H9 (cell line): Measurements from ENCODE around the gene CACNB4. TPM values are rescaled to one million over a fixed set of nuclear protein-coding genes. Genes with fewer than 3 reads are reported as not detected.

Experiments
- DNase-seq: peaks from one replicate; pipeline ENCODE4 v3.0.0-alpha.2; 2017
- H2AFZ ChIP-seq: one replicate; pipeline ENCODE4 v1.6.1; 2013; ENCODE audit warnings: mild to moderate bottlenecking, low read length, control low read depth, moderate library complexity
- H2AK5ac ChIP-seq: 2 replicates; pipeline ENCODE4 v1.6.1; 2013; ENCODE audit warnings: low read length, control low read depth, mixed read lengths; ENCODE audit not compliant: insufficient read length
- H2BK120ac ChIP-seq: one replicate; pipeline ENCODE4 v1.6.1; 2013; ENCODE audit warnings: low read depth, mild to moderate bottlenecking, low read length, control low read depth, inconsistent platforms; ENCODE audit not compliant: poor library complexity, severe bottlenecking
- H2BK12ac ChIP-seq: 2 replicates; pipeline ENCODE4 v1.6.1; 2013; ENCODE audit warnings: low read length, control low read depth, mixed read lengths, low read depth; ENCODE audit not compliant: insufficient read length
- H2BK15ac ChIP-seq: 2 replicates; pipeline ENCODE4 v1.6.1; 2013; ENCODE audit warnings: low read depth, low read length, control low read depth
- H2BK20ac ChIP-seq: one replicate; pipeline ENCODE4 v1.6.1; 2013; ENCODE audit warnings: low read depth, mild to moderate bottlenecking, low read length, control low read depth, inconsistent platforms; ENCODE audit not compliant: poor library complexity, severe bottlenecking
- H2BK5ac ChIP-seq: 2 replicates; pipeline ENCODE4 v1.6.1; 2013; ENCODE audit warnings: low read length, control low read depth, mixed read lengths; ENCODE audit not compliant: insufficient read length
- H3K14ac ChIP-seq: 2 replicates; pipeline ENCODE4 v1.6.1; 2013; ENCODE audit warnings: low read length, control low read depth; ENCODE audit not compliant: insufficient read depth
- H3K18ac ChIP-seq: 2 replicates; pipeline ENCODE4 v1.6.1; 2013; ENCODE audit warnings: low read depth, mild to moderate bottlenecking, mixed read lengths, low read length, control low read depth; ENCODE audit not compliant: insufficient read length
- H3K23ac ChIP-seq: 2 replicates; pipeline ENCODE4 v1.6.1; 2013; ENCODE audit warnings: low read length, control low read depth, mixed read lengths, low read depth; ENCODE audit not compliant: insufficient read length
- H3K23me2 ChIP-seq: 2 replicates; pipeline ENCODE4 v1.6.1; 2013; ENCODE audit warnings: low read depth, mild to moderate bottlenecking, mixed read lengths, low read length, control low read depth; ENCODE audit not compliant: insufficient read length, poor library complexity, severe bottlenecking
- H3K27ac ChIP-seq: 2 replicates; pipeline ENCODE4 v1.5.1; 2013; ENCODE audit warnings: low read length, control low read depth, mixed read lengths, low read depth; ENCODE audit not compliant: insufficient read length
- H3K27me3 ChIP-seq: 2 replicates; pipeline ENCODE4 v1.6.1; 2013; ENCODE audit warnings: low read length, control low read depth, inconsistent platforms; ENCODE audit not compliant: insufficient read depth
- H3K4ac ChIP-seq: 2 replicates; pipeline ENCODE4 v1.6.1; 2013; ENCODE audit warnings: low read depth, mild to moderate bottlenecking, control low read depth, inconsistent platforms, low read length, moderate library complexity
- H3K4me1 ChIP-seq: 2 replicates; pipeline ENCODE4 v1.6.1; 2013; ENCODE audit warnings: low read length, control low read depth, inconsistent platforms; ENCODE audit not compliant: insufficient read depth
- H3K4me2 ChIP-seq: 2 replicates; pipeline ENCODE4 v1.6.1; 2013; ENCODE audit warnings: low read length, control low read depth, mixed read lengths; ENCODE audit not compliant: insufficient read length, insufficient read depth
- H3K56ac ChIP-seq: 2 replicates; pipeline ENCODE4 v1.6.1; 2013; ENCODE audit warnings: low read depth, mild to moderate bottlenecking, mixed read lengths, low read length, control low read depth; ENCODE audit not compliant: insufficient read length
- H3K79me1 ChIP-seq: 2 replicates; pipeline ENCODE4 v1.6.1; 2013; ENCODE audit warnings: low read depth, mild to moderate bottlenecking, moderate library complexity, low read length, control low read depth, inconsistent platforms; ENCODE audit not compliant: insufficient read depth, poor library complexity, severe bottlenecking
- H3K79me2 ChIP-seq: 2 replicates; pipeline ENCODE4 v1.6.1; 2013; ENCODE audit warnings: low read length, control low read depth, inconsistent platforms; ENCODE audit not compliant: insufficient read depth
- H3K9ac ChIP-seq: 2 replicates; pipeline ENCODE4 v1.6.1; 2013; ENCODE audit warnings: low read length, control low read depth, mixed read lengths; ENCODE audit not compliant: insufficient read length; ENCODE audit errors: extremely low read depth
- H3K9me3 ChIP-seq: one replicate; pipeline ENCODE4 v1.6.1; 2013; ENCODE audit warnings: low read depth, low read length, inconsistent platforms; ENCODE audit not compliant: control insufficient read depth
- H3T11ph ChIP-seq: one replicate; pipeline ENCODE4 v1.6.1; 2013; ENCODE audit warnings: mild to moderate bottlenecking, low read length, control low read depth, inconsistent platforms
- H4K20me1 ChIP-seq: one replicate; pipeline ENCODE4 v1.6.1; 2013; ENCODE audit not compliant: control insufficient read depth, insufficient read length, insufficient read depth
- H4K5ac ChIP-seq: 2 replicates; pipeline ENCODE4 v1.6.1; 2013; ENCODE audit warnings: low read depth, mild to moderate bottlenecking, mixed read lengths, low read length, control low read depth; ENCODE audit not compliant: insufficient read length
- H4K8ac ChIP-seq: replicated peaks from 2 replicates; pipeline ENCODE4 v1.6.1; 2013; ENCODE audit warnings: low read length, control low read depth, mixed read lengths, low read depth; ENCODE audit not compliant: insufficient read length
- H4K91ac ChIP-seq: 2 replicates; pipeline ENCODE4 v1.6.1; 2013; ENCODE audit warnings: low read depth, mild to moderate bottlenecking, moderate library complexity, mixed read lengths, low read length, control low read depth; ENCODE audit not compliant: insufficient read length
- H3K27ac Mint-ChIP-seq, 3 experiments: 2 replicates in 2 of 3; 3 replicates in 1 of 3; pipeline ENCODE4 v1.8.0; 2020 to 2021; ENCODE audit warnings: mixed read lengths in 3 of 3, mild to moderate bottlenecking in 1 of 3, moderate library complexity in 1 of 3
- H3K27me3 Mint-ChIP-seq: 2 replicates; pipeline ENCODE4 v1.8.0; 2021; ENCODE audit warnings: low read depth, mild to moderate bottlenecking, moderate library complexity, mixed read lengths
- H3K36me3 Mint-ChIP-seq, 3 experiments: 2 replicates in 2 of 3; 3 replicates in 1 of 3; pipeline ENCODE4 v1.8.0; 2020 to 2021; ENCODE audit warnings: low read depth in 3 of 3, mixed read lengths in 3 of 3; ENCODE audit not compliant: insufficient read depth in 1 of 3
- H3K4me1 Mint-ChIP-seq, 2 experiments: 2 replicates each; pipeline ENCODE4 v1.8.0; 2020; ENCODE audit warnings: mixed read lengths in 2 of 2
- H3K4me3 Mint-ChIP-seq, 2 experiments: 2 replicates in 1 of 2; 3 replicates in 1 of 2; pipeline ENCODE4 v1.8.0; 2020 to 2021; ENCODE audit warnings: mild to moderate bottlenecking in 2 of 2, mixed read lengths in 2 of 2, moderate library complexity in 1 of 2
- H3K9me3 Mint-ChIP-seq, 2 experiments: 2 replicates in 1 of 2; 3 replicates in 1 of 2; pipeline ENCODE4 v1.8.0; 2020; ENCODE audit warnings: mild to moderate bottlenecking in 2 of 2, mixed read lengths in 2 of 2, moderate library complexity in 1 of 2
- CTCF ChIP-seq: fragments of 200-600 bp; sonication (generic); conservative IDR thresholded peaks from 3 replicates; pipeline ENCODE4 v1.8.0; 2021; ENCODE audit warnings: antibody characterized with exemption, mild to moderate bottlenecking
- WGBS: extraction: QIAGEN DNeasy Blood & Tissue Kit; methylation state at CpG from one replicate; pipeline ENCODE4 v1.1.7; 2013; ENCODE audit warnings: missing lambda C conversion rate, low lambda C conversion rate, mixed read lengths; ENCODE audit not compliant: insufficient read length; ENCODE audit errors: extremely low coverage; 5-methylcytosine and 5-hydroxymethylcytosine counted together
- total RNA-seq: library from RNA; stranded (reverse); gene quantifications from 2 replicates; pipeline ENCODE4 v1.2.1, GENCODE V29; 2021

The CACNB4 gene
- total RNA-seq, 1 experiment from 2014 or later, result 1.4 TPM

- Mint-ChIP-seq H3K36me3 (no peaks in the 10 kb centered on the region), H3K27me3 (peaks cover 2% of the 10 kb centered on the region; the same call in 1 of the 2 replicates), H3K4me3 (no peak overlapping the region), H3K4me1 (no peaks in the 10 kb centered on the region), H3K27ac (no peak overlapping the region), H3K9me3 (no peaks in the 10 kb centered on the region)
- H3K4me2 ChIP-seq, result no peak overlapping the region
- no peaks in the 10 kb centered on the region for H4K20me1 ChIP-seq
- H3K9me3 ChIP-seq, result no peaks in the 10 kb centered on the region
- H3K4me1 ChIP-seq, result no peaks in the 10 kb centered on the region
- no peak overlapping the region for H4K91ac ChIP-seq
- no peak overlapping the region for H2BK5ac ChIP-seq
- H3K4ac ChIP-seq, result no peak overlapping the region
- no peak overlapping the region for H3K27ac ChIP-seq
- no peak overlapping the region for H3K18ac ChIP-seq
- no peak overlapping the region for H2BK12ac ChIP-seq
- H3K23me2 ChIP-seq, result no peaks in the 10 kb centered on the region
- no peak overlapping the region for H3K9ac ChIP-seq
- no peak overlapping the region for H3K56ac ChIP-seq
- H2AK5ac ChIP-seq, result no peak overlapping the region
- no peak overlapping the region for H3K14ac ChIP-seq
- no peak for TF ChIP-seq CTCF
- no CpG with 5 or more reads among the region's 2 CpGs for WGBS
- H2BK120ac ChIP-seq, result no peak overlapping the region
- no peak overlapping the region for H2BK20ac ChIP-seq
- H4K5ac ChIP-seq, result no peak overlapping the region
- H2AFZ ChIP-seq, result no peak overlapping the region
- no peak overlapping the region for H4K8ac ChIP-seq
- DNase-seq, result no peak
- no peak overlapping the region for H3K23ac ChIP-seq
- no peaks in the 10 kb centered on the region for H3K79me1 ChIP-seq
- H3K79me2 ChIP-seq, result no peaks in the 10 kb centered on the region
- H3K27me3 ChIP-seq, result no peaks in the 10 kb centered on the region
- no peak overlapping the region for H2BK15ac ChIP-seq
- no peak overlapping the region for H3T11ph ChIP-seq
Measured at GRCh38 chr2:151953467-151953866, 145.4 kb downstream of the CACNB4 start.
